OCI-LY7 (cell line): Measurements from ENCODE around the gene FAM107B.

Source experiments
- EZH2phosphoT487 ChIP-seq: fragments of 200-600 bp; sonication (generic); IDR thresholded peaks from 2 replicates; pipeline ENCODE4 v1.6.1; 2018; ENCODE audit warnings: low read depth, borderline replicate concordance, mild to moderate bottlenecking, mixed run types, antibody characterized with exemption, low read length, moderate library complexity, mixed read lengths
- TF ChIP-seq, protein P1 (sequence below): fragments of 200-600 bp; sonication (generic); conservative IDR thresholded peaks from 2 replicates; pipeline ENCODE4 v1.5.1; 2014; ENCODE audit warnings: mild to moderate bottlenecking, antibody characterized with exemption, low read length, moderate library complexity, mixed read lengths

DNA sequence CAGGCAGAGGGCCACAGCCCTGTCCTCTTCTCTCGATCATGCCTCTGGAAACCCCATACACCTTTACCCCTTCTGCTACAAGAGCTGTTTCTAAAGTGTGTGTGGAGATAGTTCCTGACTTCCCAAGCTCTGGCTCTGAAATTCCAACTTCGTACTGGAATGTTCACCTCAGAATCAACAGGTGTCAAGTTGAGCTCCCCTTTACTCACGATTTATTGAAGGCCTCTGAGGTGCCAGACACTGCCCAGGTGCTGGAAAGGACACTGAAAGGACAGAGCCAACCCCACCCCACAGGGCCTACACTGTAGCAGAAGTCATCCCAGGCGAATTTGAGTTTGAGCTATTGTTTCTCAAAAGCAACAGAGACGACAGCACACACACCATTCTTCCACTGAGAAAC is 234.1 kb downstream of the FAM107B start:
- TF ChIP-seq, protein P1, sequence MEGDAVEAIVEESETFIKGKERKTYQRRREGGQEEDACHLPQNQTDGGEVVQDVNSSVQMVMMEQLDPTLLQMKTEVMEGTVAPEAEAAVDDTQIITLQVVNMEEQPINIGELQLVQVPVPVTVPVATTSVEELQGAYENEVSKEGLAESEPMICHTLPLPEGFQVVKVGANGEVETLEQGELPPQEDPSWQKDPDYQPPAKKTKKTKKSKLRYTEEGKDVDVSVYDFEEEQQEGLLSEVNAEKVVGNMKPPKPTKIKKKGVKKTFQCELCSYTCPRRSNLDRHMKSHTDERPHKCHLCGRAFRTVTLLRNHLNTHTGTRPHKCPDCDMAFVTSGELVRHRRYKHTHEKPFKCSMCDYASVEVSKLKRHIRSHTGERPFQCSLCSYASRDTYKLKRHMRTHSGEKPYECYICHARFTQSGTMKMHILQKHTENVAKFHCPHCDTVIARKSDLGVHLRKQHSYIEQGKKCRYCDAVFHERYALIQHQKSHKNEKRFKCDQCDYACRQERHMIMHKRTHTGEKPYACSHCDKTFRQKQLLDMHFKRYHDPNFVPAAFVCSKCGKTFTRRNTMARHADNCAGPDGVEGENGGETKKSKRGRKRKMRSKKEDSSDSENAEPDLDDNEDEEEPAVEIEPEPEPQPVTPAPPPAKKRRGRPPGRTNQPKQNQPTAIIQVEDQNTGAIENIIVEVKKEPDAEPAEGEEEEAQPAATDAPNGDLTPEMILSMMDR, result no peak
- TF ChIP-seq EZH2phosphoT487, result no peak
